ENCODE measurements around the gene RNF213.

GRCh38 chr17:80358861-80359260, 98.2 kb downstream of the RNF213 start:
- TF ChIP-seq CTCF (IDR thresholded peaks at IDR 0.05; ENCODE audit: insufficient read depth, low read length) (no peak), POLR2AphosphoS5 (IDR thresholded peaks at IDR 0.05; ENCODE audit: low read depth) (no peak), REST (IDR thresholded peaks at IDR 0.05; ENCODE audit: insufficient replicate concordance, low read depth) (no peak)
